Mesodermal cell (in vitro differentiated cells): Measurements from ENCODE around the gene NDUFS8.

Source experiments
- H3K27ac ChIP-seq: 2 replicates; pipeline ENCODE4 v1.7.0; 2013; ENCODE audit warnings: mild to moderate bottlenecking, low read depth, low read length, moderate library complexity; ENCODE audit not compliant: severe bottlenecking
- H3K36me3 ChIP-seq: 2 replicates; pipeline ENCODE4 v1.7.1; 2013; ENCODE audit warnings: mild to moderate bottlenecking, low read length, moderate library complexity; ENCODE audit not compliant: control insufficient read depth, insufficient read depth
- H3K4me1 ChIP-seq: one replicate; pipeline ENCODE4 v1.7.1; 2013; ENCODE audit warnings: mild to moderate bottlenecking, low read length; ENCODE audit not compliant: insufficient read depth, control insufficient read depth, poor library complexity, severe bottlenecking
- H3K4me3 ChIP-seq: 2 replicates; pipeline ENCODE4 v1.7.0; 2013; ENCODE audit warnings: low read length, control low read depth, mild to moderate bottlenecking; ENCODE audit not compliant: insufficient read depth, poor library complexity, severe bottlenecking; ENCODE audit errors: extremely low read depth
- H3K9me3 ChIP-seq: 2 replicates; pipeline ENCODE4 v1.7.1; 2013; ENCODE audit warnings: mild to moderate bottlenecking, low read length, moderate library complexity; ENCODE audit not compliant: control insufficient read depth
- WGBS, 2 experiments: methylation state at CpG; one replicate each; pipeline ENCODE4 v1.1.5; 2013; ENCODE audit warnings: missing lambda C conversion rate in 2 of 2; ENCODE audit not compliant: insufficient coverage in 2 of 2; 5-methylcytosine and 5-hydroxymethylcytosine counted together

Gene NDUFS8

GRCh38 chr11:68080860-68081259 lies 50.4 kb downstream of the NDUFS8 start:
- 93 to 95% methylated on average over 5 to 6 of the region's 8 CpGs for WGBS, 2 experiments
- H3K36me3 ChIP-seq, result peaks cover 55% of the 10 kb centered on the region
- no peak overlapping the region for H3K27ac ChIP-seq
- H3K4me3 ChIP-seq, result no peak overlapping the region
- H3K9me3 ChIP-seq, result no peaks in the 10 kb centered on the region
- H3K4me1 ChIP-seq, result no peaks in the 10 kb centered on the region

- 91 to 99% methylated on average over 4 to 6 of the region's 9 CpGs for WGBS, 2 experiments
- Histone ChIP-seq H3K27ac (no peak overlapping the region), H3K4me1 (no peaks in the 10 kb centered on the region)
Observed at GRCh38 chr11:68081691-68082090, 51.2 kb downstream of the NDUFS8 start.

GRCh38 chr11:68082481-68082880 lies 52.0 kb downstream of the NDUFS8 start:
- no peak overlapping the region for H3K27ac ChIP-seq
- WGBS, 2 experiments, result no CpG with 5 or more reads among the region's 3 CpGs
- no peak overlapping the region for H3K4me3 ChIP-seq
- no peaks in the 10 kb centered on the region for H3K9me3 ChIP-seq
- H3K36me3 ChIP-seq, result peaks cover 51% of the 10 kb centered on the region
- H3K4me1 ChIP-seq, result no peaks in the 10 kb centered on the region

More at GRCh38 chr11:68081691-68082090, 51.2 kb downstream of the NDUFS8 start:
- no peak overlapping the region for H3K4me3 ChIP-seq
- H3K36me3 ChIP-seq, result peaks cover 54% of the 10 kb centered on the region
- no peaks in the 10 kb centered on the region for H3K9me3 ChIP-seq

- peaks cover 43% of the 10 kb centered on the region for H3K36me3 ChIP-seq
- no peak overlapping the region for H3K4me3 ChIP-seq
- H3K27ac ChIP-seq, result no peak overlapping the region
- H3K4me1 ChIP-seq, result no peaks in the 10 kb centered on the region
- H3K9me3 ChIP-seq, result no peaks in the 10 kb centered on the region
- WGBS, 2 experiments, result 100% methylated on average over 1 of the region's 3 CpGs; no CpG with 5 or more reads in 1 of the 2 experiments
Observed at GRCh38 chr11:68083517-68083916, 53.0 kb downstream of the NDUFS8 start.
